GM12875 (cell line): ENCODE results near the gene ANKRD17.
A peak's percentile ranks its signal among the peaks of the same experiment; 100 is the strongest.
"Not testable (repeated sequence)": the region's sequence is repeated elsewhere in the genome, so short reads cannot be mapped to it uniquely, and the experiment has no call there.

Experiments used
- H3K4me3 ChIP-seq: one replicate; pipeline ENCODE4 v1.5.1; 2011; ENCODE audit warnings: low read depth, low read length, control low read depth
- TF ChIP-seq, protein P1 (sequence below): IDR thresholded peaks from 2 replicates; pipeline ENCODE4 v1.5.1; 2011; ENCODE audit warnings: low read depth, mild to moderate bottlenecking, control low read depth, inconsistent platforms, low read length, moderate library complexity, borderline replicate concordance; ENCODE audit not compliant: insufficient read depth

ANKRD17 gene, protein sequence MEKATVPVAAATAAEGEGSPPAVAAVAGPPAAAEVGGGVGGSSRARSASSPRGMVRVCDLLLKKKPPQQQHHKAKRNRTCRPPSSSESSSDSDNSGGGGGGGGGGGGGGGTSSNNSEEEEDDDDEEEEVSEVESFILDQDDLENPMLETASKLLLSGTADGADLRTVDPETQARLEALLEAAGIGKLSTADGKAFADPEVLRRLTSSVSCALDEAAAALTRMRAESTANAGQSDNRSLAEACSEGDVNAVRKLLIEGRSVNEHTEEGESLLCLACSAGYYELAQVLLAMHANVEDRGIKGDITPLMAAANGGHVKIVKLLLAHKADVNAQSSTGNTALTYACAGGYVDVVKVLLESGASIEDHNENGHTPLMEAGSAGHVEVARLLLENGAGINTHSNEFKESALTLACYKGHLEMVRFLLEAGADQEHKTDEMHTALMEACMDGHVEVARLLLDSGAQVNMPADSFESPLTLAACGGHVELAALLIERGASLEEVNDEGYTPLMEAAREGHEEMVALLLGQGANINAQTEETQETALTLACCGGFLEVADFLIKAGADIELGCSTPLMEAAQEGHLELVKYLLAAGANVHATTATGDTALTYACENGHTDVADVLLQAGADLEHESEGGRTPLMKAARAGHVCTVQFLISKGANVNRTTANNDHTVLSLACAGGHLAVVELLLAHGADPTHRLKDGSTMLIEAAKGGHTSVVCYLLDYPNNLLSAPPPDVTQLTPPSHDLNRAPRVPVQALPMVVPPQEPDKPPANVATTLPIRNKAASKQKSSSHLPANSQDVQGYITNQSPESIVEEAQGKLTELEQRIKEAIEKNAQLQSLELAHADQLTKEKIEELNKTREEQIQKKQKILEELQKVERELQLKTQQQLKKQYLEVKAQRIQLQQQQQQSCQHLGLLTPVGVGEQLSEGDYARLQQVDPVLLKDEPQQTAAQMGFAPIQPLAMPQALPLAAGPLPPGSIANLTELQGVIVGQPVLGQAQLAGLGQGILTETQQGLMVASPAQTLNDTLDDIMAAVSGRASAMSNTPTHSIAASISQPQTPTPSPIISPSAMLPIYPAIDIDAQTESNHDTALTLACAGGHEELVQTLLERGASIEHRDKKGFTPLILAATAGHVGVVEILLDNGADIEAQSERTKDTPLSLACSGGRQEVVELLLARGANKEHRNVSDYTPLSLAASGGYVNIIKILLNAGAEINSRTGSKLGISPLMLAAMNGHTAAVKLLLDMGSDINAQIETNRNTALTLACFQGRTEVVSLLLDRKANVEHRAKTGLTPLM (N-terminal part only)

GRCh38 chr4:73258686-73259570 is at the start of gene ANKRD17:
Gene ANKRD17 (minus strand): TSS chr4:73258798. CDS start chr4:73258668, 130 bp downstream.
- peak within 1 kb of the TSS; percentile 66 for H3K4me3 ChIP-seq
- TF ChIP-seq, protein P1, sequence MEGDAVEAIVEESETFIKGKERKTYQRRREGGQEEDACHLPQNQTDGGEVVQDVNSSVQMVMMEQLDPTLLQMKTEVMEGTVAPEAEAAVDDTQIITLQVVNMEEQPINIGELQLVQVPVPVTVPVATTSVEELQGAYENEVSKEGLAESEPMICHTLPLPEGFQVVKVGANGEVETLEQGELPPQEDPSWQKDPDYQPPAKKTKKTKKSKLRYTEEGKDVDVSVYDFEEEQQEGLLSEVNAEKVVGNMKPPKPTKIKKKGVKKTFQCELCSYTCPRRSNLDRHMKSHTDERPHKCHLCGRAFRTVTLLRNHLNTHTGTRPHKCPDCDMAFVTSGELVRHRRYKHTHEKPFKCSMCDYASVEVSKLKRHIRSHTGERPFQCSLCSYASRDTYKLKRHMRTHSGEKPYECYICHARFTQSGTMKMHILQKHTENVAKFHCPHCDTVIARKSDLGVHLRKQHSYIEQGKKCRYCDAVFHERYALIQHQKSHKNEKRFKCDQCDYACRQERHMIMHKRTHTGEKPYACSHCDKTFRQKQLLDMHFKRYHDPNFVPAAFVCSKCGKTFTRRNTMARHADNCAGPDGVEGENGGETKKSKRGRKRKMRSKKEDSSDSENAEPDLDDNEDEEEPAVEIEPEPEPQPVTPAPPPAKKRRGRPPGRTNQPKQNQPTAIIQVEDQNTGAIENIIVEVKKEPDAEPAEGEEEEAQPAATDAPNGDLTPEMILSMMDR: no peak

- H3K4me3 ChIP-seq: no peak overlapping the region
- TF ChIP-seq, protein P1: peak; percentile 27; the same call in 1 of the 2 replicates
Measured at GRCh38 chr4:73308286-73308685, 49.7 kb upstream of the ANKRD17 start.

GRCh38 chr4:73303711-73304110 is 45.1 kb upstream of the ANKRD17 start:
- TF ChIP-seq, protein P1: no peak

DNA sequence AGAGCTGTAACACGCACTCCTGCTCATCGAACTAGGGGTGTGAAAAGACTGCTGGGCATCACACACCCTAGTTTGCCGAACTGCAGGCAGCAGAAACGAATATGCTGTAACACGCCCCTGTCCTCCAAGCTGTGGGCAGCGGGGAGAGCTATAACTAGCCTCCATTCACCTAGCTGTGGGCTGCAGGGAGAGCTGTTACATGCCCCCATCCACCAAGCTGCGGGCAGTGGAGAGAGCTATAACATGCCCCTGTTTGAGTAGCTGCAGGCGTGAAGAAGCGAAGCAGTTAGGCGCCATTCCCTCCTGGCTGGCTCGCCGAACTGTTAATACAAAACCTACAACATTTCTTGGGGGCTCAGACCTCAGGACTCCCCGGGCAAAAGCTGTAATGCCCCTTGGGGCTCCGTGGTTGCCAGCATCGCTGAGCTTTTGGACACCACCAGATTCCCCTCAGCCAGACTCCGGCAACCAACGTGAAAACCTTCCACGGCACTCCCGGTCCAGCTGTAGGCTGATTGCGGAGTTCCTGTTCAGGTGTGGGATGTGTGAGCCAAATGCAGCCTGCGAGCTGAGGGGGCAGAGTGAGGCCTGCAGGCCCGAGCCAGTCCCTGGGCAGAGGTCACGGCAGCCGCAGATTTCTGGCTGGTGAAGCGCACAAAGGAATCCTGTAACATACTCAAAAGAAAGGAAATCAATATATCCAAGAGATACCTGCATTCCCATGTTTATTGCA is 41.1 kb upstream of the ANKRD17 start:
- TF ChIP-seq, protein P1: no peak
- no peak overlapping the region for H3K4me3 ChIP-seq

More at GRCh38 chr4:73303711-73304110, 45.1 kb upstream of the ANKRD17 start:
- H3K4me3 ChIP-seq: no peak overlapping the region

GRCh38 chr4:73292661-73293060 is 34.1 kb upstream of the ANKRD17 start:
- H3K4me3 ChIP-seq: not testable (repeated sequence)

DNA sequence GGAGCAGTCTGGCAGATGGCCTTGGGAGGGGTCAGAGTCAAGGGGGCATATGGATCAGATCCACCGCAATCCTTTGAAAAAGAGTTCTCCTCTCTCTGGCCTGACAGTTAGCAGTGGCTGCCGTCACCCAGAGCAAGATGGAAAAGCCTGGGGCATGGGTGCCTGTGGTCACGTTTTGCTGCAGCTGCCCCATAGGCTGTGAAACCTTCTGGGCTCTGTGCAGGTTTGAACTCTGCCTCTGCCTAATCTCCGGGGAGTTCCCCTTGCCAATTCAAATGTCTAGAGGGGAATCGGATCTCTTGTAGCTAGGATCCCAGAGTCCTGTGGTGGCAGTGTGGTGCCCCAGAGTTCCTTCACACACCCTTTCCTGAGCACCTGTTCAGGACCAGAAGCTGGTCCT is 23.4 kb upstream of the ANKRD17 start:
- TF ChIP-seq, protein P1: no peak

More for the DNA sequence above, 23.4 kb upstream of the ANKRD17 start:
- no peak overlapping the region for H3K4me3 ChIP-seq
